GM06990 (cell line): Measurements from ENCODE around the gene ATP1A2.

Experiments used
- DNase-seq: peaks from one replicate; pipeline ENCODE4 v3.0.0-alpha.2; 2011; ENCODE audit not compliant: insufficient read length; ENCODE audit errors: extremely low read depth
- H3K27me3 ChIP-seq: replicated peaks from 2 replicates; pipeline ENCODE4 v1.6.0; 2011; ENCODE audit warnings: low read length; ENCODE audit not compliant: control insufficient read depth, insufficient read depth
- H3K36me3 ChIP-seq: 2 replicates; pipeline ENCODE4 v1.5.1; 2011; ENCODE audit warnings: low read length; ENCODE audit not compliant: control insufficient read depth, insufficient read depth
- H3K4me3 ChIP-seq: replicated peaks from 2 replicates; pipeline ENCODE4 v1.5.1; 2011; ENCODE audit warnings: low read depth, mild to moderate bottlenecking, control low read depth, low read length
- TF ChIP-seq, protein P1 (sequence below): IDR thresholded peaks from 2 replicates; pipeline ENCODE4 v1.5.1; 2011; ENCODE audit warnings: low read length, control low read depth, mild to moderate bottlenecking, inconsistent platforms; ENCODE audit not compliant: insufficient read depth, poor library complexity, severe bottlenecking

Gene ATP1A2

DNA sequence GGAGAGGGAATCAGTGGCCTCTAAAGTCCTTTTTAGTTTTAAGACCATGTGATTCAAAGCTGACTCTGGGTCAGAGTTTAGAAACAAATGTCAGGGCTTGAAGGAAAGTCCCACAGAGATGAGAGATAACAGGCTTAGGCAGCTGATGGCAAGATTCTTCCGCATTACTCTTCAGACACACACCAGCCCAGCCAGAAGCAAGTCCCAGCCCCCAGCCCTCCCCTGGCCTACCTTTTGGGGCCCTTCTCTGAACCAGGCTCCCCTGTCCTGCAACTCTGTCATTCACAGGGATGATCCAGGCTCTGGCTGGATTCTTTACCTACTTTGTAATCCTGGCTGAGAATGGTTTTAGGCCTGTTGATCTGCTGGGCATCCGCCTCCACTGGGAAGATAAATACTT is 61.7 kb downstream of the ATP1A2 start:
- Histone ChIP-seq H3K36me3 (no peaks in the 10 kb centered on the region), H3K27me3 (no peaks in the 10 kb centered on the region), H3K4me3 (peak overlapping the region; percentile 35)
- peak; percentile 18 for DNase-seq
- TF ChIP-seq, protein P1, sequence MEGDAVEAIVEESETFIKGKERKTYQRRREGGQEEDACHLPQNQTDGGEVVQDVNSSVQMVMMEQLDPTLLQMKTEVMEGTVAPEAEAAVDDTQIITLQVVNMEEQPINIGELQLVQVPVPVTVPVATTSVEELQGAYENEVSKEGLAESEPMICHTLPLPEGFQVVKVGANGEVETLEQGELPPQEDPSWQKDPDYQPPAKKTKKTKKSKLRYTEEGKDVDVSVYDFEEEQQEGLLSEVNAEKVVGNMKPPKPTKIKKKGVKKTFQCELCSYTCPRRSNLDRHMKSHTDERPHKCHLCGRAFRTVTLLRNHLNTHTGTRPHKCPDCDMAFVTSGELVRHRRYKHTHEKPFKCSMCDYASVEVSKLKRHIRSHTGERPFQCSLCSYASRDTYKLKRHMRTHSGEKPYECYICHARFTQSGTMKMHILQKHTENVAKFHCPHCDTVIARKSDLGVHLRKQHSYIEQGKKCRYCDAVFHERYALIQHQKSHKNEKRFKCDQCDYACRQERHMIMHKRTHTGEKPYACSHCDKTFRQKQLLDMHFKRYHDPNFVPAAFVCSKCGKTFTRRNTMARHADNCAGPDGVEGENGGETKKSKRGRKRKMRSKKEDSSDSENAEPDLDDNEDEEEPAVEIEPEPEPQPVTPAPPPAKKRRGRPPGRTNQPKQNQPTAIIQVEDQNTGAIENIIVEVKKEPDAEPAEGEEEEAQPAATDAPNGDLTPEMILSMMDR = no peak

DNA sequence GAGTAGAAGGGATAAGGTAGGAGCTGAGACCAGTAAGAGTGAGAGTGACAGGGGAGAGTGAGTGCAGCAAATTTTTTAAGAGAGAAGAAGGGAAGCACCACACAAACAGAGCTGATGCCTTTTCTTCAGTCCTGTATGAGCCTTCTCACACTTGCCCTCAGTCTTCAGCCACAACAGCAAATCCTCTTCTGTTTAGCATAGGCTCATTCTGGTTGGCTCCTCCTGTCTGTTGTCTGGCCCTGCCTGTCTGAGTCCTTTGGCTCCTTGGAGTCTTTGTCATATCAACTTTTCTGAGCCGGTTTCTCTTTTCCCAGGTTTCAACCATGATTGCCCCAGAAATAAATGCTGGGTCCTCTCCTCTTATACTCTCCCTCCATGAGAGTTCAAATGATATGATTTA is 62.1 kb downstream of the ATP1A2 start:
- Histone ChIP-seq H3K36me3 (no peaks in the 10 kb centered on the region), H3K4me3 (peak overlapping the region; percentile 35), H3K27me3 (no peaks in the 10 kb centered on the region)
- TF ChIP-seq, protein P1 = no peak
- no peak for DNase-seq

DNA sequence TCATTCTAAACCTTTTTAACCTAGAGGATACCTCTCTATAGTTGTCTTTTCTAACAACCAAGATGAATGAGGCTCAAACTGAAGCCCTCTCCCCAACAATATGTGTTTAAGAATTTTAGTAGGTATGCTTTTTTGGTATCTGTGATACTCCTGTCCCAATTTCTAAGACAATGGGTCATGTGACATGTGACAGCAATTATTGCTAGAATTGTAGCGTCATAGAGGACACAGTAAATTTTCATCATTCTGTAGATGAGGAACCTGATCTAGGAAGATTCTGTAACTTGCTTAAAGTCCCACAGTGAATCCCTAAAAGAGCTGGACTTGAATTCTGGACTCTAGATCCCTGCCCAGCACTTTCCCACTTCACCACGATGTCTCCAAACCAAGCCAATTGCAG is 63.2 kb downstream of the ATP1A2 start:
- no peak for DNase-seq

DNA sequence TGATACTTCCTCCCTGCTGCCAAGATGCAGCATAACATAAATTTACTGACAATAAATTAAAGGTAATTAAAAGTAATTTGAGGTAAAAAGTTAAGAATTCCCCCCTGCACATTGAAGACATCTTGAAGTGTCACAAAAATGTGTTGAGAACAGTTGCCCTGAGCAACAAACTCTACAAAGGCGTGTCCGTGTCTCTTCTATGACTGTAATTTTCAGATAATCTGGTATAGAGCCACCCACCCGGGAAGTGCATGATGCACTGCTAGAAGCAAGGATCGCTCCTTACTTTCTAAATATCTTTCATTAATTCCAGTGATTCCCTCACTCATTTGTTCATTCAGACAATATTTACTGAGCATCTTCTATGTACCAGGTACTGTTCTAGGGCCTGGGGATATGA is 63.8 kb downstream of the ATP1A2 start:
- no peak overlapping the region for H3K4me3 ChIP-seq
- H3K27me3 ChIP-seq = no peaks in the 10 kb centered on the region
- TF ChIP-seq, protein P1 = no peak
- H3K36me3 ChIP-seq = no peaks in the 10 kb centered on the region
- no peak for DNase-seq

More for the DNA sequence above, 63.2 kb downstream of the ATP1A2 start:
- TF ChIP-seq, protein P1 = no peak
- Histone ChIP-seq H3K27me3 (no peaks in the 10 kb centered on the region), H3K4me3 (no peak overlapping the region), H3K36me3 (no peaks in the 10 kb centered on the region)

DNA sequence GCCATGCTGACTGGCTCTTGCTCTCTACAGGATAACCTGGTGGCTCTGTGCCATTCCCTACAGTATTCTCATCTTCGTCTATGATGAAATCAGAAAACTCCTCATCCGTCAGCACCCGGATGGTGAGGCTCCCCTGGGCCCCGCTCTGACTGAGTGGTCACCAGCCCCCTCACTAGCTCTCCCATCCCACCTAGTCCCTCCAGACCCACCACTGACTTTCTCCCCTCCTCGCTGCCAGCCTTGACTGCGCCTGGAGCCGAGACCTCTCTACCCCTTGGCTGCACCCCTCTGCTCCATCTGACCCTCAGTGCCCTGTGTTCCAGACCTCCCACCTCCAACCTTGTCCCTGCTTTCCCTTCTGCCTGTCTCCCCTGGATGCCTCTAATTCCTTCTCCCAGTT is 70.7 kb downstream of the ATP1A2 start:
- TF ChIP-seq, protein P1 = no peak
- DNase-seq = no peak
- no peaks in the 10 kb centered on the region for H3K27me3 ChIP-seq
- no peak overlapping the region for H3K4me3 ChIP-seq
- H3K36me3 ChIP-seq = no peaks in the 10 kb centered on the region

DNA sequence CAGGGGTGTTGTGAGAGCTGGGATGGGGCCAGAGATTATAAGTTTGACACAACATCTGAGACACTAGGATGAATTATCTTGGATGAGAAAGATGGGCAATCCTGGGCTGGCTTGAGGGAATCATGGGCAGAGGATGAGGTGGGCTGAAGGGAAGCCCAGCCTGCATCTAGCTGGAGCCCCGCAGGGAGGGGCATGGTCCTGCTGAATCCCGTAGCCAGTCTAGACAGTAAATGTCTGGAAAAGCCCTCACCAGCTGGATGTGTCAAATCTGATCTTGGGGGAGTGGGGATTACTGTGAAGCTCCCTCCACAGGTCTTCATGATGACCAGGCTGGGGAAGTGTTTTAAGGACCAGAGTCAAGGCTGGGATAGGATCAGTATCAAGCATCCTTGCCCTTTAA is 71.2 kb downstream of the ATP1A2 start:
- TF ChIP-seq, protein P1 = no peak
- no peak for DNase-seq
- H3K36me3 ChIP-seq = no peaks in the 10 kb centered on the region
- H3K4me3 ChIP-seq = no peak overlapping the region
- no peaks in the 10 kb centered on the region for H3K27me3 ChIP-seq
